ENCODE data around the gene PTPN4. TPM values are rescaled to one million over a fixed set of nuclear protein-coding genes. Genes with fewer than 3 reads are reported as not detected.

Gene PTPN4
- total and polyA plus RNA-seq, 10 of the 15 experiments (the other 5 are each of a cell fraction or from before 2014, with no cell fraction given): 5.0 to 29.7 (median 23.7) TPM

DNA sequence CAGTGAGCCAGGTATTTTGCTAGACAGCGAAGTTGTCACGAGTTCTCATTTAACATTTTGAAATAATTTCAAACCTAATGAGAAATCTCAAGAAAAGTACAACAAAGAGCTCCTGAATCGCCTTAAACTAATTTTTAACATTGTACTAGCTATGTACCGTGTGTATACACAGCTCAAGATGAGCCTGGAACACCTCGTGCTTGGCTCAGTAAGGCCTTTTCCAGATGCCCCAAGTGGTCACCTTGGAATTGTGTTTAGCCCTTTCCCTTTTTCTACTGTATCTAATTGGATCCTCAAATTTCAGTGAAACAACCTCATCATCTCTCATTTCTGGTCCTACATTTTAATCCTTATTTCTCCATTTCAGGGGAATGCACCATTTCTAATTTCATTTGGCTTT lies 7.2 kb downstream of the PTPN4 start:
- CTCF ChIA-PET: interaction anchor here (1.2 kb wide), 1 partner anchor 12 kb away, joined by 4 read pairs; no protein-coding TSS in a partner anchor
- Histone ChIP-seq H3K9me3 (replicated peaks; ENCODE audit: control insufficient read depth, insufficient read depth, low read length) (no peaks in the 10 kb centered on the region), H3K4me1 (ENCODE audit: control insufficient read depth, insufficient read depth, low read length) (no peaks in the 10 kb centered on the region), H3K4me3 (no peak overlapping the region), H4K20me1 (ENCODE audit: control insufficient read depth, insufficient read depth) (no peaks in the 10 kb centered on the region), H3K27ac (ENCODE audit: control insufficient read depth, insufficient read depth) (no peak overlapping the region), H3K36me3 (ENCODE audit: control insufficient read depth in 2 of 2, insufficient read depth in 2 of 2, low read length in 1 of 2) (no peaks in the 10 kb centered on the region), H3K4me2 (ENCODE audit: control insufficient read depth, insufficient read depth) (no peak overlapping the region), H3K9ac (ENCODE audit: control insufficient read depth, insufficient read depth, low read length) (no peak overlapping the region), H2AFZ (ENCODE audit: control insufficient read depth, low read depth, low read length) (no peak overlapping the region), H3K27me3 (replicated peaks in 1 of 2; ENCODE audit: control insufficient read depth in 2 of 2, insufficient read depth in 2 of 2, low read length in 1 of 2) (no peaks in the 10 kb centered on the region), H3K79me2 (ENCODE audit: control insufficient read depth, insufficient read depth, low read length) (peaks cover 41% of the 10 kb centered on the region)
- in situ Hi-C loops (cut with MboI) (no loop called here), intact Hi-C loops (cut with micrococcal nuclease; ENCODE audit: unreplicated experiment) (no loop called here)
- POLR2A ChIA-PET: no interaction called here
- no peak for DNase-seq (ENCODE audit: low read depth, low spot score)
- SMC1A ChIA-PET (ENCODE audit: uncharacterized antibody, unreplicated experiment): no interaction called here
- RAD21 ChIA-PET (ENCODE audit: unreplicated experiment): no interaction called here
- FAIRE-seq: no peak
- no TSS peak for BruUV-seq (replicated peaks)
- no peak for ATAC-seq
- WGBS (ENCODE audit: insufficient coverage, insufficient replicate concordance, low lambda C conversion rate, missing lambda C conversion rate): 85% methylated on average over 5 of the region's 5 CpGs
- TF ChIP-seq ZBTB11 (CRISPR knock-in tag; IDR thresholded peaks at IDR 0.05): no peak
- no peak for TF ChIP-seq EED (IDR thresholded peaks at IDR 0.05; ENCODE audit: low read depth)
- TF ChIP-seq ESRRA (IDR thresholded peaks at IDR 0.05; ENCODE audit: low read length): no peak
- no peak for TF ChIP-seq TBL1XR1 (IDR thresholded peaks at IDR 0.05; ENCODE audit: low read depth, low read length)
- no peak for TF ChIP-seq ZNF207 (IDR thresholded peaks at IDR 0.05; ENCODE audit: borderline replicate concordance)
- TF ChIP-seq, protein P1, sequence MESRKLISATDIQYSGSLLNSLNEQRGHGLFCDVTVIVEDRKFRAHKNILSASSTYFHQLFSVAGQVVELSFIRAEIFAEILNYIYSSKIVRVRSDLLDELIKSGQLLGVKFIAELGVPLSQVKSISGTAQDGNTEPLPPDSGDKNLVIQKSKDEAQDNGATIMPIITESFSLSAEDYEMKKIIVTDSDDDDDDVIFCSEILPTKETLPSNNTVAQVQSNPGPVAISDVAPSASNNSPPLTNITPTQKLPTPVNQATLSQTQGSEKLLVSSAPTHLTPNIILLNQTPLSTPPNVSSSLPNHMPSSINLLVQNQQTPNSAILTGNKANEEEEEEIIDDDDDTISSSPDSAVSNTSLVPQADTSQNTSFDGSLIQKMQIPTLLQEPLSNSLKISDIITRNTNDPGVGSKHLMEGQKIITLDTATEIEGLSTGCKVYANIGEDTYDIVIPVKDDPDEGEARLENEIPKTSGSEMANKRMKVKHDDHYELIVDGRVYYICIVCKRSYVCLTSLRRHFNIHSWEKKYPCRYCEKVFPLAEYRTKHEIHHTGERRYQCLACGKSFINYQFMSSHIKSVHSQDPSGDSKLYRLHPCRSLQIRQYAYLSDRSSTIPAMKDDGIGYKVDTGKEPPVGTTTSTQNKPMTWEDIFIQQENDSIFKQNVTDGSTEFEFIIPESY (IDR thresholded peaks at IDR 0.05): no peak
- no peak for TF ChIP-seq WRNIP1 (IDR thresholded peaks at IDR 0.05; ENCODE audit: borderline replicate concordance, low read depth, low read length)
- no peak for TF ChIP-seq GABPA (IDR thresholded peaks at IDR 0.05; ENCODE audit: low read depth)
- TF ChIP-seq IRF3 (IDR thresholded peaks at IDR 0.05): no peak
- TF ChIP-seq BHLHE40 (IDR thresholded peaks at IDR 0.05; ENCODE audit: borderline replicate concordance in 1 of 2, low read depth in 2 of 2, low read length in 1 of 2): no peak
- no peak for TF ChIP-seq RELA (IDR thresholded peaks at IDR 0.05; ENCODE audit: borderline replicate concordance, partially characterized antibody)
- no peak for TF ChIP-seq NR2F1 (conservative IDR thresholded peaks at IDR 0.05)
- no peak for TF ChIP-seq E2F4 (IDR thresholded peaks at IDR 0.05; ENCODE audit: low read depth, low read length)
- TF ChIP-seq, protein P2, sequence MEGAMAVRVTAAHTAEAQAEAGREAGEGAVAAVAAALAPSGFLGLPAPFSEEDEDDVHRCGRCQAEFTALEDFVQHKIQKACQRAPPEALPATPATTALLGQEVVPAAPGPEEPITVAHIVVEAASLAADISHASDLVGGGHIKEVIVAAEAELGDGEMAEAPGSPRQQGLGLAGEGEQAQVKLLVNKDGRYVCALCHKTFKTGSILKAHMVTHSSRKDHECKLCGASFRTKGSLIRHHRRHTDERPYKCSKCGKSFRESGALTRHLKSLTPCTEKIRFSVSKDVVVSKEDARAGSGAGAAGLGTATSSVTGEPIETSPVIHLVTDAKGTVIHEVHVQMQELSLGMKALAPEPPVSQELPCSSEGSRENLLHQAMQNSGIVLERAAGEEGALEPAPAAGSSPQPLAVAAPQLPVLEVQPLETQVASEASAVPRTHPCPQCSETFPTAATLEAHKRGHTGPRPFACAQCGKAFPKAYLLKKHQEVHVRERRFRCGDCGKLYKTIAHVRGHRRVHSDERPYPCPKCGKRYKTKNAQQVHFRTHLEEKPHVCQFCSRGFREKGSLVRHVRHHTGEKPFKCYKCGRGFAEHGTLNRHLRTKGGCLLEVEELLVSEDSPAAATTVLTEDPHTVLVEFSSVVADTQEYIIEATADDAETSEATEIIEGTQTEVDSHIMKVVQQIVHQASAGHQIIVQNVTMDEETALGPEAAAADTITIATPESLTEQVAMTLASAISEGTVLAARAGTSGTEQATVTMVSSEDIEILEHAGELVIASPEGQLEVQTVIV (IDR thresholded peaks at IDR 0.05; ENCODE audit: borderline replicate concordance, partially characterized antibody): no peak

Measured in GM12878 (cell line).